GM13976 (cell line): Measurements from ENCODE around the gene RANBP9.

Source experiments
- DNase-seq: peaks from one replicate; pipeline ENCODE4 v3.0.0; 2012; ENCODE audit warnings: low spot score
- CTCF ChIP-seq: IDR thresholded peaks from 2 replicates; pipeline ENCODE4 v1.5.1; 2012; ENCODE audit warnings: borderline replicate concordance, mild to moderate bottlenecking; ENCODE audit not compliant: insufficient read depth; ENCODE audit errors: extremely low read depth, missing control alignments, control extremely low read depth
- in situ Hi-C: fragments of 300-500 bp; cut with MboI; formaldehyde crosslinking; loops from one replicate; pipeline ENCODE4 v1.12.0; 2022; ENCODE audit warnings: low sequenced_read_pairs, mixed read lengths, inconsistent platforms; ENCODE audit not compliant: unreplicated experiment

The RANBP9 gene

GRCh38 chr6:13694562-13694961 lies 17.1 kb downstream of the RANBP9 start:
- in situ Hi-C loops: no loop called here
- TF ChIP-seq CTCF: no peak

GRCh38 chr6:13689511-13690256 lies 22.0 kb downstream of the RANBP9 start:
- in situ Hi-C loops: no loop called here
- no peak for DNase-seq
- TF ChIP-seq CTCF: no peak

More at GRCh38 chr6:13694562-13694961, 17.1 kb downstream of the RANBP9 start:
- no peak for DNase-seq

DNA sequence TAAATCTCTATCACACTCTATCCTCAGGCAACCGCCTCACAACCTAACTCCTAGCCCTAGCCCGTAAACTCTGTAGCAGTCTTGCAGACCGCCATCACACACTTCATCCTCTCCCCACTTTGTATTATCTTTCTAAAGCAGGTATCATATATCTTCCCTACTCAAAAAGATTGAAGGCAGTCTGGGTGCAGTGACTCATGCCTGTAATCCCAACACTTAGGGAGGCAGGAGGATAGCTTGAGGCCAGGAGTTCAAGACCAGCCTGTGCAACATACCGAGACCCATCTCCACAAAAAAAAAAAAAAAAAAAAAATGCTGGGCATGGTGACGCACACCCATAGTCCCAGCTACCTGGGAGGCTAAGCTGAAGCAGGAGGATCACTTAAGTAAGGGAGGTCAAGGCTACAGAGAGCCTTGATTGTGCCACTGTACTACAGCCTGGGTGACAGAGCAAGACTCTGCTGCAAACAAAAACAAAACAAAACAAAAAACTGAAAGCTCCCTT lies 22.9 kb downstream of the RANBP9 start:
- in situ Hi-C loops: no loop called here
- TF ChIP-seq CTCF: no peak
- no peak for DNase-seq

- TF ChIP-seq CTCF: no peak
- in situ Hi-C loops: no loop called here
- DNase-seq: no peak
Measured at GRCh38 chr6:13687917-13688351, 23.7 kb downstream of the RANBP9 start.

- in situ Hi-C loops: no loop called here
- DNase-seq: no peak
Measured at GRCh38 chr6:13684855-13685254, 26.8 kb downstream of the RANBP9 start.

DNA sequence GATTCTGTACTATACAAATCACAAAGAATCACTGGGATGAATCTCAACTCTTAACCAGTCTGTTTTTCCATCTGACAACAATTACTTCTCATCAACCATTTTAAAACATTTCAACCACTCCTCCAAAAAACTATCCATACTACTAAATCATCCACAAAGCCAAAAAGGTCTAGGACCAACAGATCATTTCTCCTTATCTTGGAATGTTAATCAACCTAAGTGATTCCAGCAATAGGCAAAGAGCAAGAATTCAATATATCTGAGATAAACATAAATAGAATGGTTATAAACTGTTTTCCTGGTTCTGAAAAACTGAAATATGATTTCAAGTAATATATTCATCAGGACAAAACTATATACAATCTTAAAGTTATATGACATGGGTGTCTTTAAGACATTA lies 28.6 kb downstream of the RANBP9 start:
- DNase-seq: no peak
- no peak for TF ChIP-seq CTCF
- in situ Hi-C loops: no loop called here

More at GRCh38 chr6:13684855-13685254, 26.8 kb downstream of the RANBP9 start:
- no peak for TF ChIP-seq CTCF
